GM13976 (cell line): ENCODE data around the gene KCNJ1.

ENCODE experiments used
- DNase-seq: peaks from one replicate; pipeline ENCODE4 v3.0.0; 2012; ENCODE audit warnings: low spot score
- in situ Hi-C: fragments of 300-500 bp; cut with MboI; formaldehyde crosslinking; loops from one replicate; pipeline ENCODE4 v1.12.0; 2022; ENCODE audit warnings: low sequenced_read_pairs, mixed read lengths, inconsistent platforms; ENCODE audit not compliant: unreplicated experiment
- TF ChIP-seq, protein P1 (sequence below): IDR thresholded peaks from 2 replicates; pipeline ENCODE4 v1.5.1; 2012; ENCODE audit warnings: borderline replicate concordance, mild to moderate bottlenecking; ENCODE audit not compliant: insufficient read depth; ENCODE audit errors: extremely low read depth, missing control alignments, control extremely low read depth

KCNJ1 gene

DNA sequence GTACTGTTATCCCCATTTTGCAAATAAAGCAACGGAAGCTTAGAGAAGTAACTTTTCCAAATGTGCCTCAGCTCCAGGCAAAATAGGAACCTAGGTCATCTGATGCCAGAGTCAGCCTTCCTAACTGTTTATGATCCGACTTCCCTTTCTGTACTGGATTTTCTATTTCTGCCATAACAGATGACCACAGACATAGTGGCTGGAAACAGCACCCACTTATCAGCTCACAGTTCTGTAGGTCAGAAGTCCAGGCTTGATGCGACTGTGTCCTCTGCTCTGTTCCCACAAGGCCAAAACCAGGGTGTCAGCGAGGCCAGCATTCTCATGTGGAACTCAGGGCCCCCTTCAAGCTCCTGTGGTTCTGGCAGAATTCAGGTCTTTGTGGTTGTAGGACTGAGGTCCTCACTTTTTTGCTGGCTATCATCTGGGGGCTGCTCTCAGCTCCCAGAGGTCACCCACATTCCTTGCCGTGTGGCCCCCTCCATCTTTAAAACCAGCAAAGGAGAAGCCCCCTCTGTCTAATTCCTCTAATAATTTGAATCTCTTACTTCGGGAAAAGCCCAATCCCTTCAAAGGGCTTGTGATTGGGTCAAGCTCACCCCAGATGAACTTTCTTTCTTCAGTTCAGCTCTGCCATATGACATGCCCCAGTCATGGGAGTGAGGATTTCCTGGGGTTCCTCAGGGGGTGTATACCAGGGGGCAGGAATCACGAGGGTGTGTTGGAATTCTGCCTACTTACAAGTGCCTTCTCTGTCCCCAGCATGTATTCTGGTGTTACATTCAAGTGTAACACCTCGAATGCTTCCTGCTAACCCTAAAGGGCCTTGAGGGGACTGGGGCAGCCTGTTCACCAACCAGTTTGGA lies 39.3 kb upstream of the KCNJ1 start:
- DNase-seq, result no peak
- in situ Hi-C loops, result no loop called here
- TF ChIP-seq, protein P1, sequence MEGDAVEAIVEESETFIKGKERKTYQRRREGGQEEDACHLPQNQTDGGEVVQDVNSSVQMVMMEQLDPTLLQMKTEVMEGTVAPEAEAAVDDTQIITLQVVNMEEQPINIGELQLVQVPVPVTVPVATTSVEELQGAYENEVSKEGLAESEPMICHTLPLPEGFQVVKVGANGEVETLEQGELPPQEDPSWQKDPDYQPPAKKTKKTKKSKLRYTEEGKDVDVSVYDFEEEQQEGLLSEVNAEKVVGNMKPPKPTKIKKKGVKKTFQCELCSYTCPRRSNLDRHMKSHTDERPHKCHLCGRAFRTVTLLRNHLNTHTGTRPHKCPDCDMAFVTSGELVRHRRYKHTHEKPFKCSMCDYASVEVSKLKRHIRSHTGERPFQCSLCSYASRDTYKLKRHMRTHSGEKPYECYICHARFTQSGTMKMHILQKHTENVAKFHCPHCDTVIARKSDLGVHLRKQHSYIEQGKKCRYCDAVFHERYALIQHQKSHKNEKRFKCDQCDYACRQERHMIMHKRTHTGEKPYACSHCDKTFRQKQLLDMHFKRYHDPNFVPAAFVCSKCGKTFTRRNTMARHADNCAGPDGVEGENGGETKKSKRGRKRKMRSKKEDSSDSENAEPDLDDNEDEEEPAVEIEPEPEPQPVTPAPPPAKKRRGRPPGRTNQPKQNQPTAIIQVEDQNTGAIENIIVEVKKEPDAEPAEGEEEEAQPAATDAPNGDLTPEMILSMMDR, result no peak

DNA sequence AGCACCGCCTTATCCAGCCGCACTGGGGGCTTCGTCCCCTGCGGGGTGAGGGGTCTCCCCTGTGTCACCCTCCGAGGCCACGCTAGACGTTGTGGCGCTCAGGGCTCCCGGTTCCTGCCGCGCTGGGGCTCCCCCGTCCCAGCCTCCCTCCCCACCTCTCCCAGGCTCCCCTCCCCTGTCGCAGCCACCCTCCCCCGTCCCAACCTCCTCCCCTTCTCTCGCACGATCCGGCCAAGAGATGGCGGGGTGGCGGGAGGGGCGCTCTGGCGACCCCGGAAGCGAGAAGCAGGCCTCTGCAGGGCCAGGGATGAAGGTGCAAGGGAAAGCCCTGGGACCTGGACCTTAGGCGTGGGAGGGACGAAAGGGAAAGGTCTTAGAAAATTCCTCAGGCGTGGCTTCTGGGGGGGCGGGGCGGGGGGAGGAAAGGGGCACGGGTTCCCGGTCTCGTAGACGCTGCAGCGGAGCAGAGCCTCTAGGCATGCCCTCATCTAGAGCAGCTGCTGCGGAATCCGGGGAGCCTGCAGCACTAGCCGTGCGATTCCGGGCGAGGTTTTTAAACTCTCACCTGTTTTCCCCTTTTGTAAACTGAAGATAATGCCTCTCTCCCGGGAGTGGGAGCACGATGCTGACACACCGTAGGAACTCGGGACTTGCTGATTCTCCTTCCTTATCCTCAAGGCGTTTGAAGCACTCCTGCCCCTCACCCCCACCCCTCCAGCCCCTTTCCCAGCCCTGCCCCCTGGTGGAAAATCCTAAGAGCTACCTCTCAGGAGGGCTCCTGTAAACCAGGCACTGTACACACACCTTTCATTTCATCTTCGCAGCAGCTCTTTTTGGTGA lies 38.5 kb upstream of the KCNJ1 start:
- TF ChIP-seq, protein P1, result peak; percentile 22
- DNase-seq, result peak; percentile 77
- in situ Hi-C loops, result no loop called here

DNA sequence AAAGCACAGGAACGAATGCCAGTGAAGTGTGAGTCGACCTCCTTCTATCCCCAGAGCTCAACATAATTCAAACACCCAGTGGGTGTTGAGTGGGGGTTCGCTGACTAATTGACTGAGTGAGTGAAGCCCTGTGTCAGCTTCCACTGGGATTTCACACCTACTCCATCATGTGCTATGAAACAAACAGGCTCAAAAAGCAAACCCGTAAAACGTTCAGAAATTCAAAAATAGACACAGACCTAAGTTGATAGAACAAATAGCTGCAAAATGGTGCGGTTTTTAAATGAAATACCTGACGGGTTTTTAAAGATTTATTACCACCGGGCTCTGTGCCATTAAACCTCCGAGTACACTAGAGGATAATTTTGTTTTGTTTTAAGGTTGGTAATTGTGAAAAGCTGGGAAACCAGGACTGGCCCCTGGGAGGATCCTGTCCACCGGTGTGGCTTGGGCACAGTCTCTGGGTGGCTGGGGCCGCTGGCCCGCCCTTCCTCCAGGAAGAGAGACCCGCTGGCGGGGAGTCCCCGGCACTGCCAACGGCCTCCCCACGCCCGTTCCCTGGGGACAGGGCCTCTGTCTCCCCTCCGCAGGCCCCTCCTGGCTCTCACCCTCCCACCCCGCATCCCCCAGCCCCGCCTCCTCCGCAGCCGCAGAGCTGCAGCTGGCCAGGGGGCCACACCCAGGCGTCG lies 37.7 kb upstream of the KCNJ1 start:
- in situ Hi-C loops, result no loop called here
- TF ChIP-seq, protein P1, result no peak
- no peak for DNase-seq

DNA sequence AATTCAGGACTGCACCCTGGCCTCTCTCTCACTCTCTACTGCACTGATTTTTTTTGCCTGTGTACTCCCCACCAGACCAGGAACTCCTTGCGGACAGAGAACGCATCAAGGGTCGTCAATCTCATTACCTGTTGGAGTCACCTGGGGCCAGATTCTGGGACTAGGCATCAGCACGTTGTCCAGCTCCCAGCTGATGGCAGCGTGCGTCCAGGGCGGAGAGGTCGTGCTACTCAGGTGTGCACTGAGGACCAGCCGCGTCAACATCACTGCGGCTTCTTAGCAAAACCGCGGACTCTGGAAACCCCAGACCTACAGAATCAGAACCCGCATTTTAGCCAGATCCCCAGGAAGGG lies 37.2 kb upstream of the KCNJ1 start:
- DNase-seq, result no peak
- TF ChIP-seq, protein P1, result no peak
- in situ Hi-C loops, result no loop called here

DNA sequence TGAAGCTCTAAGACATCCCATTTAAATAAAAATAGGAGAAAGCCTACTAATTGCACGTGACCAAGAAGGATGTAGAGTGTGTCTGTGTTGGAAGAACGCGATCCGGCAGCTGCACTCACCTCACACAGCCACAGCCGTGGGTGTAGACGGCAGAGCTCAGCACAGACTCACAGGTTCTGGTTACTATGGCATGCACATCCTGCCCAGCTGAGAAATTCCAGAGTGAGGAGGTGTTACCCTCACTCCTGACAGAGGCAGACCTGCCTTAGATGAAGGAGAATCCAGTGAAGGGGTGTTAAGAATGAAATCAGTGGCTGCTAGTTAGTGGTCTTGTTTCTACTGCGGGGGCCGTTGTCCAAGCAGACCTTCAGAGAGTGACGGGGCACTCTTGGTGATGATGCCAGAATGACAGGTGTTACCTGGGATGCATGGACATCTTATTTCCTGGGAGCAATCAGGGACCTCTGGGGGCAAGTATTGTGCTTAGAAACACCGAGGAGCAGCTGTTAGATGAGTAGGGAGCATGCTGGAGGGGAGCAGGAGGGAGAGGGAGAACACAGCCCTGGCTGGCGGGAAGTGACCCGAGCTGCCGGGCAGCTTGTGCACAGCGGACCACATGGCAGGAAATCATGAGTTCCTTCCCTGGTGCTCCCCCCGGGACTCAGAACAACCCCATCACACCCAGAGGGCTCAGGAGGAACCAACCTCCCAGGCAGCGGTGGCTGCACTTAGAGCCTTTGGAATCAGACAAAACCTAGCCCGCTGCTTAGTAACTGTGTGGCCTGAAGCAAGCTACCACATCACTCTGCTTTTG lies 36.4 kb upstream of the KCNJ1 start:
- DNase-seq, result no peak
- TF ChIP-seq, protein P1, result no peak
- in situ Hi-C loops, result no loop called here
